ENCODE measurements around the gene CLPTM1.
"Not testable (repeated sequence)": the region's sequence is repeated elsewhere in the genome, so short reads cannot be mapped to it uniquely, and the experiment has no call there.

Gene CLPTM1

DNA sequence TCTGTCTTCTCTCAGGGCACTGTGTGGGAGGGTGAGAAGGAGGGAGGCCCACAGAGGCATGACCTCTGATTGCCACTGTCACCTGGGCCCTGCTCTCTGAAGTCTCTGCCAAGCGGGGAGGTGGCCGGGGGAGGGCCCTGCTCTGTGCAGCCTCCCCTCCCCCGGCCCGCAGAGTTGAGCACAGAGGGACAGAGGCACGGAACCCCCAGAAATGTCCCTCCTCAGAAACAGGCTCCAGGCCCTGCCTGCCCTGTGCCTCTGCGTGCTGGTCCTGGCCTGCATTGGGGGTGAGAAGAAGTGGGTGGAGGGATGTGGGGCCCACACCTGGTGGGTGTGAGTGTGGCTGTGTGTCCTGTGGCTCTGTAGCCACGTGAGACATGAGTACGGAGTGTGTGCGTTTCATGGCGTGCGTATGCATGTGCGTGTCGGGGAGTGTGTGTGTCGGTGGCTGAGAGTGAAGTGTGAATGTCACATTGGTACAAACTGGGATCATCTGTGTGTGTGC, 13.1 kb upstream of the CLPTM1 start, which contains the start of gene APOC4:
APOC4 (plus strand) TSS at position 171 of the 505 bp plus-strand sequence; CDS start at position 212, 41 bp downstream.
- no peak for DNase-seq
- intact Hi-C loops (cut with DNase I): no loop called here

DNA sequence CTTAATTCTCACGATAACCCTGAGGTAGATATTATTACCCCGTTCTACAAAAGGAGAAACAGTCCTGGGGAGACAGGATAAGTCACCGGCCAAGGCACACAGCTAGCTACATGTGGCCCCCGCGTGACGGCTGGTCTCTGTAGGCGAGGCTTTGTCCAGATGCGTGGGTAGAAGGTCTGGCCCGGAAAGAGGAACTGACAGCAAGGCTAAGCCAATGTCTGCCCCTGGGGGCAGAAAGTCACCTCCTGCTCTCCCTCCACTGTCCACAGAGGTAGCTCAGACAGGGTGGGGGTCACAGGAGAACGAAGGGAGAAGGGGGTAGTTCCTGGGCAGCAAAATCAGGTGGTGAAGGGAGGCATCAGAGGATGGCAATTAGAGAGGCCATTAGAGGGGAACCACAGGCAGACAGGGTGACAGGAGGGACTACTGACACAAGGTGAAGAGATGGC, 11.4 kb upstream of the CLPTM1 start:
- intact Hi-C loops (cut with DNase I): no loop called here
- DNase-seq: peak in 8 of 10 donors; percentile 23 to 87 (median 43)

GRCh38 chr19:44947041-44947581, 8.1 kb upstream of the CLPTM1 start:
- intact Hi-C loops (cut with DNase I): no loop called here
- DNase-seq: peak in 1 of 10 donors; percentile 20

DNA sequence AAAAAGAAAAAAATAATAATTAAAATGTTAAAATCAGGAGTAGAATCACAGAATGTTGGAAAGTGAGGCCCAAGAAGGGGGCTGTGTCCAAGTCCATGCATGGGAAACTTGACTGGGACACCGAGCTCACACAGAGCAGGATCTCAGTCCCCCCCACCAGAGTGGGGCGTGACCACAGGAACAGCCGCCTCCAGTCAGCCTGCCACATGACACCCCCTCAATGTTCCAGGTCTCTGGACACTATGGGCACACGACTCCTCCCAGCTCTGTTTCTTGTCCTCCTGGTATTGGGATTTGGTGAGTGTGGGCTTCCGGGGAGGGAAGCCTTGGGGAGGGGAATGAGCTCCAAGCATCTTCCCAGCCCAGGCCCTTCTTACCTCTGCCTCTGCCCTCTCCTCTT, 6.9 kb upstream of the CLPTM1 start:
- DNase-seq: no peak
- intact Hi-C loops (cut with DNase I): no loop called here

DNA sequence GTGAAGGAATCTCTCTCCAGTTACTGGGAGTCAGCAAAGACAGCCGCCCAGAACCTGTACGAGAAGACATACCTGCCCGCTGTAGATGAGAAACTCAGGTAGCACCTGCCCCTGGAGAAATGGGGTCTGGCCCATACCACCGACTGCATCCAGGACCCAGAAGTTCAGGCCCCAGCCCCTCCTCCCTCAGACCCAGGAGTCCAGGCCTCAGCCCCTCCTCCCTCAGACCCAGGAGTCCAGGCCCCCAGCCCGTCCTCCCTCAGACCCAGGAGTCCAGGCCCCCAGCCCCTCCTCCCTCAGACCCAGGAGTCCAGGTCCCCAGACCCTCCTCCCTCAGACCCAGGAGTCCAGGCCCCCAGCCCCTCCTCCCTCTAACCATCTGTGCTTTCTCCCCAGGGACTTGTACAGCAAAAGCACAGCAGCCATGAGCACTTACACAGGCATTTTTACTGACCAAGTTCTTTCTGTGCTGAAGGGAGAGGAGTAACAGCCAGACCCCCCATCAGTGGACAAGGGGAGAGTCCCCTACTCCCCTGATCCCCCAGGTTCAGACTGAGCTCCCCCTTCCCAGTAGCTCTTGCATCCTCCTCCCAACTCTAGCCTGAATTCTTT, 6.3 kb upstream of the CLPTM1 start:
- intact Hi-C loops (cut with DNase I): no loop called here

DNA sequence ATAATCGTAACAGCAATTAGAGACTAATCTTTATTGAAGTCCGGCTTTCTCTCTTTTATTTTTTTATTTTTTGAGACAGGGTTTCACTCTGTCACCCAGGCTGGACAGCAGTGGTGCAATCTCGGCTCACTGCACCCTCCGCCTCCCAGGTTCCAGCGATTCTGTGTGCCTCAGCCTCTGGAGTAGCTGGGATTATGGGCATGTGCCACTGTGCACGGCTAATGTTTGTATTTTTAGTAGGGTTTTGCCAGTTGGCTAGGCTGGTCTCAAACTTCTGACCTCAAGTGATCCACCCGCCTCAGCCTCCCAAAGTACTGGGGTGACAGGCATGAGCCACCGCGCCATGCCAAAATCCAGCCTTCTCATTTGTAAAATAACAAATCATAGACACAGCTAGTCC, 5.6 kb upstream of the CLPTM1 start:
- intact Hi-C loops (cut with DNase I): no loop called here
- DNase-seq: no peak

More for the DNA sequence above, 6.3 kb upstream of the CLPTM1 start:
- no peak for DNase-seq

DNA sequence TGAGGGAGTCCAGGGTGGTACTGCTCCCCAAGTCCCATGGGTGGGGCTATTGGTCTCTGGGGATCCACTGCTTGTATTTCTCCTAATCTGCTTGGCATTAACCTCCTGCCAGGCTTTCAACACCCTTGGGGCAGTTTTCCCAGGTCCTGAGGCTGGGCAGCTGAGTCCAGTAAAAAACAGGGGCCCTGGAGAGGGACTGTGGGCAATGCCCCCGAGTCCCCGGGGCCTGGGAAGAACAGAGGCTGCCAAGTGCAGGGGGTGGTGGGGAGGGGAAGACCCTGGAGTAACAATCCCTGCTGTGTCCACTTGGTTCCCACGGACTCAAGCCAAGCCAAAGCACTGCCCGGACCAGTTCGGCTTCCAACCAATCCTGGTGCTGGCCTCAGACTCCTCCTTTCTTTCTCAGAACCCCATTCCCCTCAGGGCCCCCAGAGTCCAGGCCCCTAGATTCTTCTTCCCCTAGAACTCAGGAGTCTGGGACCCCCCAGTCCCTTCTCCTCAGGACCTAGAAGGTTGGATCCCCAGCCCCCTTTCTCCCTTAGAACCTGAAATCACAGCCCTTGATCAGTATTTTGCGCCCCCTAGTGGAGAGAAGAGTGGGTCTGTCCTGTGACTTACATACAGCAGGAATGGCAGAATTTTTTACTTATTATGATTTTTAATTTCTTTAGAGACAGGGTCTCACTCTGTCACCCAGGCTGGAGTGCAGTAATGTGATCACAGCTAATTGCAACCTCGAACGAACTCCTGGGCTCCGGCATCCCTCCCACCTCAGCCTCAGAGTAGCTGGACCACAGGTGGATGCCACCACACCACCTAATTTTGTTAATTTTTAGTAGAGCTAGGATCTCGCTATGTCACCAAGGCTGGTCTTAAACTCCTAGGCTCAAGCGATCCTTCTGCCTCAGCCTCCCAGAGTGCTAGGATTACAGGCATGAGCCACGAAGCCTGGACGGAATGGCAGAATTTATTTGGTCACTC, 3.7 kb upstream of the CLPTM1 start:
- intact Hi-C loops (cut with DNase I): loop anchor here (2.0 kb wide), 1 partner anchor 49 kb away; no protein-coding TSS in a partner anchor

DNA sequence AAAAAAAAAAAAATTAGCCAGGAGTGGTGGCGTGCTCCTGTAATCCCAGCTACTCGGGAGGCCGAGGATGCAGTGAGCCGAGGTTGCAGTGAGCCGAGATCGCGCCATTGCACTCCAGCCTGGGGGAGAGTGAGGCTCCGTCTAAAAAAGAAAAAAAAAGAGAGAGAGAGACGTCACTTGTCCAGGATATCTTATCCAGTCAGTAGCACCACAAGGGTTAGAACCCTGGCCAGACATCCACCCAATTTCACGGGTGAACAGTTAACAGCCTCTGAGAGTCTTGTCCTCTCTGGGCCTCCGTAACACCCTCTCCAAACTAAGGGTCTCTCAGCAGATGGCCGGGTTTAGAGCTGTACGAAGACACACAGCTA, 917 bp upstream of the CLPTM1 start:
- intact Hi-C loops (cut with DNase I): no loop called here
- DNase-seq: no peak

More for the DNA sequence above, 3.7 kb upstream of the CLPTM1 start:
- DNase-seq: peak; percentile 39 to 90 (median 56)

GRCh38 chr19:44955505-44956439, 592 bp downstream of the CLPTM1 start:
- no peak for DNase-seq
- intact Hi-C loops (cut with DNase I): no loop called here

DNA sequence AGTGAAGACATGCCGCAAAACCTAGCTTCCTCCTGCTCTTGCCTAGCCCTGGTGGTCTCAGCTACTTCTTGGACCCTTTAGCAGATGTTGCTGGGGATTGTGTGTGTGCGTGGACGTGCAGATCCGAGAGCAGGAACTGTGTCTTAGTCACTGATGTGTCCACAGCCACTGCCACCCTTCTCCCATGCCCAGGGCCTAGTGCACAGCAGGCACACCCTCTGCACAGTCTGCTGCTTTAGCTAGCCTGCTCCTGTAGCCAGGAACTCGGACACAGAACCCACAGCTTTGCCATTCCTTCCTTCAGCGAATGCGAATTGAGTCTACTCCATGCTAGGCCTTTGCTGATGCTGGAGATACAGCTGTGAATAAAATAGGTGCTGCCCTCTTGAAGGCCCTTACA, 2.3 kb downstream of the CLPTM1 start:
- intact Hi-C loops (cut with DNase I): no loop called here
- no peak for DNase-seq

- no peak for DNase-seq
These were observed 2.9 kb downstream of the CLPTM1 start for GRCh38 chr19:44958090-44958489.

DNA sequence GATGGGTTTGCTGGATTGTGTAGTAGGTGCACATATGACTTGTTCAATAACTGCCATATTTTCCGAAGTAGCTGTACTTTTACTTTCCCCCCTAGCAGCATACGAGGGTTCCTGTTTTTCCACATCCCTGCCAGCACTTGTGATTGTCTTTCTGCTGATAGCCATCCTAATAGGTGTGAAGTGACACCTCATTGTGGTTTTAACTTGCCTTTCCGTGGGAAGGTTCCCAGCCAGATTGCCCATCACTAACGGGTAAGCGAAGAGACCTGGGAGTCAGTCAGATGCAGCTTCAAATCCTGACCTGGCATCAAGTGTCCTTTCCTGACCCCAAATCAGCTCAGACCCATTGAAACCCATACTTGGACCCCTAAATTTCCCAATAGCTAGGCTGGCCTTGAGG, 4.5 kb downstream of the CLPTM1 start:
- DNase-seq: no peak
- intact Hi-C loops (cut with DNase I): no loop called here

More at GRCh38 chr19:44958090-44958489, 2.9 kb downstream of the CLPTM1 start:
- intact Hi-C loops (cut with DNase I): no loop called here

DNA sequence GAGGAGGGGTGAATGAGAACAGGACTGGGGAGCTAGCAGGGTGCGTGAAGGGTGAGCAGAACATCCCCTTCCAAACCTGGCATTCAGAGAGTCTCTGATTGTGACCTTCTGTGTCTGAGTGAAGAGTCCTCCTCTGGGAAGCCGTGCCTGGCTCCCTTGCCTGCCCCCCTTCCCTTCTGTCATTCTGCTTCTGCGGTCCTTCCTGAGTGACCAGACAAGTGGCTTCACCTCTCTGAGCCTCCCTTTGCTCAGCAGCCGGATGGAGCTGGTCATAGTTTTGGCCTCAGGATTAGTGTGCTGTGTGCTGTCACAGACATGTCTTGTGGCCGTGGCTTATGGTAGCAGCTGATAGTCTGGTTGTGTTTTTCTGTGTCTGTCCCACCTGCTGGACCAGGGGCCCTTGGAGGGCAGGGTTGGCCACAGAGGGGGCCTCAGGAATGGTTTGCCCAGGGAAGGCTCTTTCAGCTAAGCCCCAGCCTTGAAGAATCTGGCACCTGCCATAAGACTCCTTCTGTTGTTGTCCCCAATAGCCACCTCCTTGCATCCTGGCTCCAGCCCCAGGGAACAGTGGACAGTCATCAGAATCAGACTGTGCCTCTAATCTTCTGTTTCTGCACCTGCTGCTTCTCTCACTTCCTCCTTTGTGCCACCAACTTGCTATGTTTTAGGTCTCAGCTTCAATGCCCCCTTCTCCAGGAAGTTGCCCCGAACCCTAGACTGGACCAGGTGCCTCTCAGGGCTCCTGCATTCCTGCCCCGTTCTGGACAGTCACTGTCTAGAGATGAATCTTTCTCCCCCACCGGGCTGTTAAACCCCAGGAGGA, 5.9 kb downstream of the CLPTM1 start:
- no peak for DNase-seq
- intact Hi-C loops (cut with DNase I): no loop called here

DNA sequence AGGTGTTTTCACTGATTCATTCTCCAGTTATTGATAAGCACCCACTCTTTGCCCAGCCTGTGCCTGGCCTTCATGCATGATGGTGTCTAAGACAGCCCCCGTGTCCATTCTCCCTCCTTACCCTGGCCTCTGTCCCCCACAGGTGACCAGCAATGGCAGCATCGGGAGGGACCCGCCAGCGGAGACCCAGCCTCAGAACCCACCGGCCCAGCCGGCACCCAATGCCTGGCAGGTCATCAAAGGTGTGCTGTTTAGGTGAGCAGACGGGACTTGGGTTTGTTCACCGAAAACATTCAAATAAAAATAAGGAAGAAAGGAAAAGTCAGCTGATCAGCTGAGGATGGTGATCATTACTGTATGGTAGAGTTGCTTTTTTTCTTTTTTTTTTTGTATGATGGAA, 6.6 kb downstream of the CLPTM1 start:
- no peak for DNase-seq
- intact Hi-C loops (cut with DNase I): no loop called here

DNA sequence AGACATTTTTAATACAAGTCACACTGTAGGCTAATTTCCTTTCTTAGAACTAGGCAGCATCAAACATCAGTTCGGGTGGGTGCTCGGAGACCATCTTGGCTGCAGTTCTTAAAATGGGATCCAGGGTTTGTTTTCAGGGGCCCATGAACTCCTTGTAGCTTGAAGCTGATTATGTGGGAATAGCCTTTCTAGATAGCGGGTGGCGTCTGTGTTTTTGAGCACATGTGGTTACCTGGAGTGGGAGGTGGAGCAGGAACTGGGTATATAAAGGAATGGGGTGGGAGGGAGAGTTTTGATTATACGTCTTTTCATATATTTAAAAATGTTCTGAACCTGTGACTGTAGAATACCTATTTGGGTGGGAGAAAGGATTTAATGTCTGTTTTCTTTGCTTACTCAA, 12.9 kb downstream of the CLPTM1 start:
- intact Hi-C loops (cut with DNase I): no loop called here
- DNase-seq: no peak

GRCh38 chr19:44968670-44969069, 13.5 kb downstream of the CLPTM1 start:
- DNase-seq: no peak
- intact Hi-C loops (cut with DNase I): no loop called here

DNA sequence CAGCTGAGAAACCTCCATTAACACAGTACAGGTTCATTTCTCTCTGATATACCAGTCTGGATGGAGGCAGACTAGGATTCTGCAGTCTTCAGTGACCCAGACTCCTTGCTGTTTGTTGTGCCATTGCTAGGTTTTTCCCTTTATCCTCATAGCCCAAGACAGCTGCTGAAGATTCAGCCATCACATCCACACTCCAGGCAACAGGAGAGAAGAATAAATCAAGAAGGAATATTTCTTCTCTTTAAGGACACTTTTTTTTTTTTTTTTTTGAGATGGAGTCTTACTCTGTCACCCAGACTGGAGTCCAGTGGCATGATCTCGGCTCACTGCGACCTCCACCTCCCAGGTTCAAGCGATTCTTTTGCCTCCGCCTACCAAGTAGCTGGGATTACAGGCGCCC, 14.3 kb downstream of the CLPTM1 start:
- intact Hi-C loops (cut with DNase I): no loop called here
- DNase-seq: no peak

DNA sequence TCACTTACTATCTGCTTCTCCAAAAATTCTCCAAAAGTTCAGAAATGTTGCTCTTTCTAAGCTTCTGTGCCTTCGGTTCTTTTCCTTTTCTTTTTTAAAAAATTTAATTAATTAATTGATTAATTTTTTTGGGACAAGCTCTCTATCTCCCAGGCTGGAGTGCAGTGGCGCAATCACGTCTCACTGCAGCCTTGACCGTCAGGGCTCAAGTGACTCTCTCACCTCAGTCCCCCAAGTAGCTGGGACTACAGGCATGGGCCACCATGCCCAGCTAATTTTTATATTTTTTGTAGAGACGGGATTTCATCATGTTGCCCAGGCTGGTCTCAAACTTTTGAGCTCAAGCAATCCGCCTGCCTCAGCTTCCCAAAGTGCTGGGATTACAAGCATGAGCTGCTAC, 16.3 kb downstream of the CLPTM1 start:
- DNase-seq; intact Hi-C loops (cut with DNase I): not testable (repeated sequence)

DNA sequence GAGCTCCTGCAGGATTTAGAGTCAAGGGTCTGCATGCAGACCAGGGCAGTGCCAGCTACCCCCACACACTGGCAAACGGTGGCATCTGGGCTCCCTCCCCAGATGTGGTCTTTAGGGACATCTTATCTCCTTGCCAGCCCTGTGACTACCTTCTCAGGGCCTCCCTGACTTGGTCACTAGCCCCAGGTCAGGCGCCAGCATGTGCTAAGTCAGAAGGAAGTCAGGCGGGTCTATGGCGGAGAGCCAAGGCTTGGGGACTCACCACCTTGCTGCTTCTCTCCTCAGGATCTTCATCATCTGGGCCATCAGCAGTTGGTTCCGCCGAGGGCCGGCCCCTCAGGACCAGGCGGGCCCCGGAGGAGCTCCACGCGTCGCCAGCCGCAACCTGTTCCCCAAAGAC, 17.6 kb downstream of the CLPTM1 start:
- intact Hi-C loops (cut with DNase I): no loop called here

More for the DNA sequence above, 17.6 kb downstream of the CLPTM1 start:
- no peak for DNase-seq

All from posterior cingulate gyrus (tissue), 11 donors.